GM12873 (cell line): Measurements from ENCODE around the gene UBASH3B.

Experiments
- TF ChIP-seq, protein P1 (sequence below): IDR thresholded peaks from 2 replicates; pipeline ENCODE4 v1.5.1; 2012; ENCODE audit warnings: low read depth, mild to moderate bottlenecking, moderate library complexity, low read length, control low read depth; ENCODE audit not compliant: insufficient read depth; ENCODE audit errors: missing control alignments

The UBASH3B gene

GRCh38 chr11:122671400-122671891 is 15.9 kb downstream of the UBASH3B start:
- TF ChIP-seq, protein P1, sequence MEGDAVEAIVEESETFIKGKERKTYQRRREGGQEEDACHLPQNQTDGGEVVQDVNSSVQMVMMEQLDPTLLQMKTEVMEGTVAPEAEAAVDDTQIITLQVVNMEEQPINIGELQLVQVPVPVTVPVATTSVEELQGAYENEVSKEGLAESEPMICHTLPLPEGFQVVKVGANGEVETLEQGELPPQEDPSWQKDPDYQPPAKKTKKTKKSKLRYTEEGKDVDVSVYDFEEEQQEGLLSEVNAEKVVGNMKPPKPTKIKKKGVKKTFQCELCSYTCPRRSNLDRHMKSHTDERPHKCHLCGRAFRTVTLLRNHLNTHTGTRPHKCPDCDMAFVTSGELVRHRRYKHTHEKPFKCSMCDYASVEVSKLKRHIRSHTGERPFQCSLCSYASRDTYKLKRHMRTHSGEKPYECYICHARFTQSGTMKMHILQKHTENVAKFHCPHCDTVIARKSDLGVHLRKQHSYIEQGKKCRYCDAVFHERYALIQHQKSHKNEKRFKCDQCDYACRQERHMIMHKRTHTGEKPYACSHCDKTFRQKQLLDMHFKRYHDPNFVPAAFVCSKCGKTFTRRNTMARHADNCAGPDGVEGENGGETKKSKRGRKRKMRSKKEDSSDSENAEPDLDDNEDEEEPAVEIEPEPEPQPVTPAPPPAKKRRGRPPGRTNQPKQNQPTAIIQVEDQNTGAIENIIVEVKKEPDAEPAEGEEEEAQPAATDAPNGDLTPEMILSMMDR: no peak

- TF ChIP-seq, protein P1: no peak
Observed at GRCh38 chr11:122672892-122673291, 17.4 kb downstream of the UBASH3B start.

DNA sequence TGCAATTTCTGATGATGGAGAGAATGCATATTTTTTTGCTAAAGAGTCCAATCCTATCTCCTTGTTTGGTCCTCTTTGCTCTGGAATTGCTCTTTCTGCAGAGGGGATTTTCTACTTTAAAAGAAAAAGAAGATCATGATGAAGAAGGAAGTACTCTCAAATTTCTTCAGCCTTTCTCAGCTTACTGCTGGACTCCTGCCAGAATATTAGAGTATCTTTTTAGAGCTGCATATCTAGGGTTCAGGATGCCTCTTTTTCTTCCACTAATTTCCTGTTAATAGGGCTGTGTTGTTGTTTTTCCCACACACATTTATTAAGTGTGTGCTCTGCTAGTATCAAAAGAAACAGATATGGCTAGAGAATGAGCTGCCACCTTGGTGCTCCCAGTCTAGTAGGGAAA is 18.2 kb downstream of the UBASH3B start:
- TF ChIP-seq, protein P1: no peak

DNA sequence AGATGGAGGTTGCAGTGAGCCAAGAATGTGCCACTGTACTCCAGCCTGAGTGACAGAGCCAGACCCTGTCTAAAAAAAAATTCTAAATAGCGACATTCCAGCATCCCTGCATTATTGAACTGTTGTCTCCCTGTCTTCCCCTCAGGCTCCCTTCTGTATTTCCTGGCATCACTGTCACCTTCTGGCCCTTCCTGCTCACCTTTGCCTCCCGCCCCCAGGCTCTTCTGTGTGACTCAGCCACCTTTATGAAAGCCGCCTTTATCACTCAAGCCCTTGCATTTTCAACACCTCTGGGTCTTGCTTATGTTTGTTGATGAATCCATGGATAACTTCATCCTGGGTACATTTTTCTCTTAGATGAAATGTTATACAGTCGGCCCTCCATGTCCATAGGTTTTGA is 21.1 kb downstream of the UBASH3B start:
- TF ChIP-seq, protein P1: no peak

- TF ChIP-seq, protein P1: no peak
Observed at GRCh38 chr11:122677256-122677655, 21.7 kb downstream of the UBASH3B start.

DNA sequence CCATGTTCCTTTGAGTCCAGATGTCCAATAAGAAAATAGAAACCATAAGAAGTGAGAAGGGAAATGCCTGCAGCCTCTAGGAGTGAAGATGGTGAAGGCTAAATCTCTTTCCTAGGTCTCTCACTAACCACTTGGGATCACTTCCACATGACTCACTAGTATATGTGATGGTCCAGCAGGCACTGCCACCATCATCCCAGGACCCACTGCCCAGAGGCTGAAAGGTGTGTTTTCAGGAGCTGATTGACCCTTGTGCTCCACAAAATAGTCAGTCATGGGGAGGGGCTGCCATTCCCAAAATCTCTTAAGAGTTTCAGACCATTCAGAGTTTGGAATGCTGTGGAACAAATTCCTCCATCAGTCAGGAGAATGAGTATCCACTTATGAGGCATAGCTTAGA is 22.9 kb downstream of the UBASH3B start:
- TF ChIP-seq, protein P1: no peak

- TF ChIP-seq, protein P1: no peak
Observed at GRCh38 chr11:122679466-122679865, 23.9 kb downstream of the UBASH3B start.
